GM23338 (cell line): ENCODE data around the gene COL8A2.

Source experiments
- CTCF ChIP-seq, 2 experiments: fragments of 200-600 bp in 1 of 2; sonication (generic) in 1 of 2; conservative IDR thresholded peaks; 2 replicates each; pipeline versions ENCODE4 v1.5.1 to v1.6.1; 2016 to 2017; ENCODE audit warnings: antibody characterized with exemption in 2 of 2, low read depth in 2 of 2, mild to moderate bottlenecking in 2 of 2, moderate library complexity in 1 of 2
- EZH2phosphoT487 ChIP-seq: fragments of 200-600 bp; sonication (generic); IDR thresholded peaks from one replicate; pipeline ENCODE4 v1.8.1; 2018; ENCODE audit warnings: antibody characterized with exemption; ENCODE audit not compliant: unreplicated experiment

- TF ChIP-seq CTCF (conservative IDR thresholded peaks at IDR 0.05; ENCODE audit: low read depth in 2 of 2) (no peak), EZH2phosphoT487 (no peak)
These were observed 18.4 kb upstream of the COL8A2 start for GRCh38 chr1:36143424-36143823.
